HG03025 (cell line): ENCODE data around the gene TUBB2B.
"Not testable (repeated sequence)": the region's sequence is repeated elsewhere in the genome, so short reads cannot be mapped to it uniquely, and the experiment has no call there.

ENCODE experiments used
- ATAC-seq: cut with Tn5 transposase; IDR thresholded peaks from one replicate; pipeline ENCODE4 v1.9.1; 2021; ENCODE audit warnings: mild to moderate bottlenecking, moderate library complexity; ENCODE audit not compliant: unreplicated experiment, low FRiP score

The TUBB2B gene

DNA sequence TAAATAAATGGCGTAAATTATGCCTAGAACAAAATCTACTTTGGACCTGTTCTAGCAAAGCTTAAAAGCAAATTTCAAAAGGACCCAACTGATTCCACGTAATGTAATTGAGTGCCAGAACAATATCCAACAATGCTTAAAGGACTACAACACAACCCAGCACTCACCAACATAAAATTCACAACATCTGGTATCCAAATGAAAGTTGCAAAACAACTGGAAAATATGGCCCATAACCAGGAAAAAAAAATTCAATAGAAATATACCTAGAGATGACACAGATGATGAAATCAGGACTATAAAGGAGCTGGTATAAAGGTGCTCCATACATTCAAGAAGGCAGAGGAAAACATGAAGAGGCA lies 14.1 kb downstream of the TUBB2B start:
- ATAC-seq = no peak

DNA sequence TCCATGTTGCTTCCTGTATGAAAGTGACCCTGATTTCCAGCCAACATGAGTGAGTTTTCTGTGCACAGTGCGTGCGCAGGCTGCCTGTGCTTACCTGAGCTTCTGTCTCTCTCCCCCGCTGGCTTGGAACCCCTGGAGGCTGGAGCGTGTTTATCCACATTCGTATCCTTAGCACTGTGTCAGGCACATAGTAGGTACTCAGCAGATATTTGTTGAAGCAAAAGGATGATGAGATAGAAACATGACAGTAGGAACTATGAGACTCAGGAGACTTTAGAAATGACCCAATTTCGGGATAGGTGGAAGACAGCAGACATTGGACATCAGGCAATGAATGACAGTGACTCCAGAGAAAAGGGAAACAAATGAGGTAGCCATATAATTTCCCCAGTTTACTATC lies 15.2 kb downstream of the TUBB2B start:
- ATAC-seq = no peak

DNA sequence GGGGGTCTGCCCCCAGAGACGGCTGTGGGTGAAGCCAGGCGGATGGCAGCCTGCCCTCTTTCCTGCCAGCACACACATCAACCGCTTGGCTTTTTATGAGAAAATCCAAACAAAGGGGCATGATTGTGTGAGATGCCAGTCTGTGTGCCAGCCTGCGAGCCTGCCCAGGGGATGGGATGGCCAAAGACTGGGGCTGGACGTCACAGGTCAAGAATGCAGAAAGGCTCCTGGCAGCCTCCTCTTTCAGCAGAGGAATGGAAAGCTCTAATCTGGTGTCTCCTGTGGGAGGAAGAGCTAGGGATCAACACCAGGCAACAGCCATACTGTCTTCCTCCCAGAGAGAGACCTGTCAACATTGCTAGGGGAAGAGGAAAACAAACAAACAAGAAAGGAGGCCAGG lies 15.8 kb downstream of the TUBB2B start:
- no peak for ATAC-seq

- no peak for ATAC-seq
Measured at GRCh38 chr6:3210024-3210610, 17.3 kb downstream of the TUBB2B start.

DNA sequence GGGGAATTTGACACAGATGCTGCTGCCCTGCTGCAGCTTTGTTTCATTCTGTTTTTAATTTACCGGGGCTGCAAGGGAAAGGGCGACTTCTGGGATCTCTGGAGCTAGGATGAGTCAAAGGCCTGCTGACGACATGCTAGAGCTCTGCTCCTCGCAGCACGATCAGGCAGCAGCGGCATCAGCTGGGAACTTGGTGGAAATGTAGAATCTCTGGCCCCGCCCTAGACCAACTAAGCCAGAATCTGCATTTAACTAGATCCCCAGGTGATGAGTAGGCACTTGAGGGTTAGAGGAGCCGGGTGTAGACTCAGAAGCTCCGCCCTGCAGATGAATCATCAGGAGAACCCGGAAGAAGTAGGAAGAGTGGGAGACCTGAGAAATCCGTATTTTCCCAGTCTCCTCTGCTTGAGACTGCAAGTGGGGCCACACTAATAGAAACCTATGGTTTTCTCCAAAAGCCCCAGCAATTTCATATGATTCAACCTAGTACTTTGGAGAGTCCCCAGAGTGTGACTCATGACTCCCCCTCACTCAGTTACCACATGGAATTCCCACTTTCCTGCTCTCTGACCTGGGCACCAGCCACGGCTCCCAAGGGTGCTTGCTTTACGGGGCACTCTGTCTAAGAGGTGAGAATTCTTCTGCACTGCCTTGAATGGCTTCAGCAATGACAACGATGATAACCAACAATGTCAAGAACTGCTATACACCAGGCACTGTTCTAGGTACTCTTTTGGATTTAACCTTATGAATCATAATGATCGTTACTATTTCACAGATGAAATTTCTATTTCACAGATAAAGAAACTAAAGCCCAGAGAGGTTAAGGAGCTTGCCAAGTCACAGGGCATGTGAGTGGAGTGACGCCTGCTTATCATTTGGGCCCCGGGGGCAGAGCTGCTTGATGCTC lies 18.1 kb downstream of the TUBB2B start:
- no peak for ATAC-seq

GRCh38 chr6:3208775-3209113 lies 18.7 kb downstream of the TUBB2B start:
- ATAC-seq = no peak

GRCh38 chr6:3208098-3208774 lies 19.2 kb downstream of the TUBB2B start:
- ATAC-seq = no peak

DNA sequence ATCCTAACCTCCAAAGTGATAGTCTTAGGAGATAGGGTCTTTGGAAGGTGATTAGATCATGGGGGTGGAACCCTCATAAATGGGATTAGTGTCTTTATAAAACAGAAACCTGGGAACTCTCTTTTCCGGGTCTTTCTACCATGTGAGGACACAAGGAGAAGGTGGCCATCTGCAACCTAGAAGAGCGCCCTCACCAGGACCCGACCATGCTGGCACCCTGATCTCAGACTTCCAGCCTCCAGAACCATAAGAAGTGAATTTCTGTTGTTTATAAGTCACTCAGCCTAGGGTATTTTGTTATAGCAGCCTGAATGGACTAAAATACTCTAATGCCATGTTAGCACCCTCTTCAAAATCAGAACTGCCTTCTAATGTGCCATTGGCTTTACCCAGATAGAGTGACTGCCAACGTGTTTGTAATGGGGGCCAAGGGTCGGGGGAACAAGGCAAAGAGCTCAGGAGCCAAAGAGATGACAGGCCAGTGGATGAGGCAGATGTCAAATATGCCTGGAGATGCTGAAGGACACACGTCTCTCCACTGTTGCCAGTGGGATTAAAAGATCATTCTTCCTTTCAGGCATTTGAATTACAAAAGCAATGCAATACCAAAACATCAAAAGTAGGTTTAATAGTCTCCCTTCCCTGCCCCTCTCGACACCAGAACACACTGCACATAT lies 21.0 kb downstream of the TUBB2B start:
- no peak for ATAC-seq

GRCh38 chr6:3205913-3206312 lies 21.5 kb downstream of the TUBB2B start:
- ATAC-seq = no peak

GRCh38 chr6:3204921-3205320 lies 22.5 kb downstream of the TUBB2B start:
- ATAC-seq = no peak

DNA sequence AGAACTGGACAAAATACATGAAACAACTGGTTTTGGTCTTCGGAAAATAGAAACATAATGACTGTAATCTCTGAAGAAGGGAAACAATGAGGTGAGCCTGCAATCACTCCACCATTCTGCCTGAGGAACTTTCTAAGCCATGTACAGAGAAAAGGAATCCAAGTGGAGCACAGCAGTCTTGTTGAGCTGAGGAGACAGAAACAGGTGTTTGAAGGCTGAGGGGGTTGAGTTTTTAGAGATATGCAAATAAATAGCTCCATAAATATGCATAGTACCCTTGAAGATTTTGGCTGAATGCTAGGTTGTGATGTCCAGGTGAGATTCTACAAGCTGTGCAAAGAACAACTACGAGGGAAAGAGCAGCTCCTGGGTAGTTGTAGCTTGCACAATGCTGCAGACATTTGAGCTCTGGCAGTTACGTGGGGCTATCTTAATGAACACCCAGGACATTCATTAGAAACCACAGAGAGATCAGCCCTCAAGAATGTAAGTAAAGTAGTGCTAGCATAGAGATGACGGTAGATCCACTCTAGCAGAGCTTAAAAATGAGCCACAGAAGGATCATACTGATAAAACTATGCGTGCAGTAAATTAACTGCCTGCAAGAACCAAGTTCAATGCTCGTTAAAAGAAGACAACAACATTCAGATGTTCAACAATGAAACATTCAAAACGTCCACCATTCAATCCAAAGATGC lies 24.3 kb downstream of the TUBB2B start:
- no peak for ATAC-seq

GRCh38 chr6:3201388-3201787 lies 26.1 kb downstream of the TUBB2B start:
- ATAC-seq = no peak

- ATAC-seq = no peak
Measured at GRCh38 chr6:3200682-3201081, 26.8 kb downstream of the TUBB2B start.

GRCh38 chr6:3199382-3199781 lies 28.1 kb downstream of the TUBB2B start:
- no peak for ATAC-seq

DNA sequence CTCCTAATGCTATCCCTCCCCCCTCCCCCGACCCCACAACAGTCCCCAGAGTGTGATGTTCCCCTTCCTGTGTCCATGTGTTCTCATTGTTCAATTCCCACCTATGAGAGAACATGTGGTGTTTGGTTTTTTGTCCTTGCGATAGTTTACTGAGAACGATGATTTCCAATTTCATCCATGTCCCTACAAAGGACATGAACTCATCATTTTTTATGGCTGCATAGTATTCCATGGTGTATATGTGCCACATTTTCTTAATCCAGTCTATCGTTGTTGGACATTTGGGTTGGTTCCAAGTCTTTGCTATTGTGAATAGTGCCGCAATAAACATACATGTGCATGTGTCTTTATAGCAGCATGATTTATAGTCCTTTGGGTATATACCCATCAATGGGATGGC lies 29.7 kb downstream of the TUBB2B start:
- not testable (repeated sequence) for ATAC-seq

GRCh38 chr6:3196770-3197169 lies 30.7 kb downstream of the TUBB2B start:
- no peak for ATAC-seq

DNA sequence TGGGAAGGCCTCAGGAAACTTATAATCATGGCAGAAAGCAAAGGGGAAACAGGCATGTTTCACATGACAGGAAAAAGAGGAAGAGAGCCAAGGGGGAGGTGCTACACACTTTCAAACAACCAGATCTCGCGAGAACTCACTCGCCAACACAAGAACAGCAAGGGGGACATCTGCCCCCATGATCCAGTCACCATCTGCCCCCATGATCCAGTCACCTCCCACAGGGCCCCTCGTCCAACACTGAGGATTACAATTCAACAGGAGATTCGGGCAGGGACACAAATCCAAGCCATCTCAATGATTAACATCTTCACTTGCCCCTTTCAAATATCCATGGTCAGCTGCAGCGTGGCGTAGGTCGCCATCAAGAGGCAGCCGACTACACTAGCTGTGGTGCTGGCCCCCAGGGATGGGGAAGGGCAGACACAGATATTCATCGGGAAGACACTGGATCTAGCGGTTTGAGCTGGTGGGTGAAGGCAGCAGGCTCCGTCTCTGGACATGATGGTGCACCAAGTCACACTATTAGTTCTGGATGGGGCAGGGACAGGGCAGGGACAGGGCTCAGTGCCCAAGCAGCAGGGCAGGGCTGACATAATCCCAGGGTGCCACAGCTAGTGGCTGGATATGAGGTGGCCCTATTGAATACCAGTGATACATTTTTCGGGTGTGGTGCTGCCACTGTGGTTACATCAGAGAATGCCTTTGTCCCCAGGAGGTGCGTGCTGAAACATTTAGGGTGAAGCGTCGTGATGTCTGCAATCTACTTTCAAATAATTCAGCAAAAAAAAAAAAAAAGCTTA lies 31.6 kb downstream of the TUBB2B start:
- no peak for ATAC-seq

DNA sequence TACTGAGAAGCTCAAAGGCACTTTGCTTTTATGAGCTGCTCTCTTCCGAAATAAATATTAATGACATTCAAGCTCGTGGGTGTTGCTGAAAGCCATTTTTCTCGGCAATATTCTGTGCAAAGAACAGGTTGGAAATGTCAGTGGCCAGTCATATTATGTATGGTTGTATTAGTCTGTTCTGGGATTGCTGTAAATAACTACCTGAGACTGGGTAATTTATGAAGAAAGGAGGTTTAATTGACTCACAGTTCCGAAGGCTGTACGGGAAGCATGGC lies 32.1 kb downstream of the TUBB2B start:
- no peak for ATAC-seq

GRCh38 chr6:3194535-3195419 lies 32.7 kb downstream of the TUBB2B start:
- ATAC-seq = no peak
